ENCODE results near the gene DDR2.
A peak's percentile ranks its signal among the peaks of the same experiment; 100 is the strongest.
"Not testable (repeated sequence)": the region's sequence is repeated elsewhere in the genome, so short reads cannot be mapped to it uniquely, and the experiment has no call there.

DDR2 gene

DNA sequence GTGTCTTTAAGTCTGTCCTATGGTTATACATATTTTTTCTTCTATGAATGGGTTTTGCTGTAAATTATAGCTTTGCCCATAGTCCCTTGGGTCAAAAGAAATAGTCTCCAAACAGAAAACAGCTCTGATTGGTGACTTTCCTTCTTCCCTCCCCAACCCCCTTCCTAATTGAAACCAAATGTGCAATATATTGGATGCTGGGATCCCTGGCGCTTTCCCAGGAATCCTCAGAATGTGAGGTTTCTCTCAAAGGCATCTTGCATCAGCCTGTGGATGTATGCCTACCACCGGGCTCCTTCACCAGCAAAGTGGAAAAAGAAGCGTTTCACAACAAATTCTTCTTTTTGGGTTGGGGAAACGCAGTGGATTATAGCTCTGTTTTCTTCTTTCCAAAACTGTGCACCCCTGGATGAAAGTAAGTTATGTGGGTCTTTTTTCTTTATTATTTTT, at the start of gene DDR2:
Gene DDR2 (plus strand): TSS at position 248 of the 450 bp plus-strand sequence. CDS start 86,600 bp downstream, outside the sequence.
- no peaks in the 10 kb centered on the region for H3K36me3 ChIP-seq (ENCODE audit: control insufficient read depth, insufficient read depth, low read length)
- peak within 1 kb of the TSS; percentile 26 for H3K9ac ChIP-seq (ENCODE audit: low read length)
- no peaks in the 10 kb centered on the region for H3K9me3 ChIP-seq (ENCODE audit: control insufficient read depth, low read length)
- H3K4me3 ChIP-seq (ENCODE audit: low read length): no peak within 1 kb of the TSS
- no peaks in the 10 kb centered on the region for H3K4me1 ChIP-seq (ENCODE audit: control insufficient read depth, insufficient read depth, low read length)
- H3K27me3 ChIP-seq (ENCODE audit: control insufficient read depth, insufficient read depth, low read length): no peaks in the 10 kb centered on the region

DNA sequence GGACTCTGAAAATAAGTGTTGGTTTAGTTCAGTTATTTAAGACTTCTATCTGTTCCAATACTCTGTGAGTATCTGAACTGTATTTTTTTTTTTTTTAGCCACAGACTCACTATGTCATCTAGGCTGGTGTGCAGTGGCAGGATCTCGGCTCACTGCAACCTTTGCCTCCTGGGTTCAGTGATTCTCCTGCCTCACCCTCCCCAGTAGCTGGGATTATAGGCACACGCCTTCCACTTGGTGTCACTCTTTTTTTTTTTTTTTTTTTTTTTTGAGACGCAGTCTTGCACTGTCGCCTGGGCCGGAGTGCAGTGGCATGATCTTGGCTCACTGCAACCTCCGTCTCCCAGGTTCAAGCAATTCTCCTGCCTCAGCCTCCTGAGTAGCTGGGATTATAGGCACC, 49.4 kb upstream of the DDR2 start:
- not testable (repeated sequence) for H3K27me3 ChIP-seq (ENCODE audit: control insufficient read depth, insufficient read depth, low read length); H3K9ac ChIP-seq (ENCODE audit: low read length); H3K4me1 ChIP-seq (ENCODE audit: control insufficient read depth, insufficient read depth, low read length); H3K36me3 ChIP-seq (ENCODE audit: control insufficient read depth, insufficient read depth, low read length); H3K9me3 ChIP-seq (ENCODE audit: control insufficient read depth, low read length); H3K4me3 ChIP-seq (ENCODE audit: low read length)

DNA sequence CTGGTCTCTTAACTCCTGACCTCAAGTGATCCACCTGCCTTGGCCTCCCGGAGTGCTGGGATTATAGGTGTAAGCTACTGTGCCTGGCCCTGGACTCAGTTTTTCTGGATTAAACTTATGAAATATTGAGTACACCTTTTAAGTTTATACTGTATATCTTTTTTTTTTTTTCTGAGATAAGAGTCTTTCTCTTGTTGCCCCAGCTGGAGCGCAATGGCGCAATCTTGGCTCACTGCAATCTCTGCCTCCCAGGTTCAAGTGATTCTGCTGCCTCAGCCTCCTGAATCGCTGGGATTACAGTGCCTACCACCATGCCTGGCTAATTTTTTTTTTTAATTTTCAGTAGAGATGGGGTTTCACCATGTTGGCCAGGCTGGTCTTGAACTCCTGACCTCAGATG, 47.2 kb upstream of the DDR2 start:
- H3K9ac ChIP-seq (ENCODE audit: low read length); H3K9me3 ChIP-seq (ENCODE audit: control insufficient read depth, low read length); H3K4me1 ChIP-seq (ENCODE audit: control insufficient read depth, insufficient read depth, low read length); H3K27me3 ChIP-seq (ENCODE audit: control insufficient read depth, insufficient read depth, low read length); H3K4me3 ChIP-seq (ENCODE audit: low read length); H3K36me3 ChIP-seq (ENCODE audit: control insufficient read depth, insufficient read depth, low read length): not testable (repeated sequence)

DNA sequence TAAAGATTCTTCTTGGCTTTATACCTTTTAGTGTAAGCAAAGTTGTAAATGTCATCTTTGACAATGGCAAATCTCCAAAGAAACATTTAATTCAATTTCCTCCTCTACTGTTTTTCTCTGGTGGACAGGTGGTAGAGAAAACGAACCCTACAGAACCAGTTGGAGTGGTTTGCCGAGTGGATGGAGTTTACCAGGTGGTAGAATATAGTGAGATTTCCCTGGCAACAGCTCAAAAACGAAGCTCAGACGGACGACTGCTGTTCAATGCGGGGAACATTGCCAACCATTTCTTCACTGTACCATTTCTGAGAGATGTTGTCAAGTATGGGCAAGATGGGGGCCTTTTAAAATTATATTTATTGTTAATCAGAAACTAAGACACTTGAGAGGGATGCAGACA, 44.9 kb upstream of the DDR2 start:
- peaks cover 4% of the 10 kb centered on the region for H3K36me3 ChIP-seq (ENCODE audit: control insufficient read depth, insufficient read depth, low read length)
- H3K9me3 ChIP-seq (ENCODE audit: control insufficient read depth, low read length): no peaks in the 10 kb centered on the region
- H3K4me3 ChIP-seq (ENCODE audit: low read length): no peak overlapping the region
- no peaks in the 10 kb centered on the region for H3K4me1 ChIP-seq (ENCODE audit: control insufficient read depth, insufficient read depth, low read length)
- no peaks in the 10 kb centered on the region for H3K27me3 ChIP-seq (ENCODE audit: control insufficient read depth, insufficient read depth, low read length)
- no peak overlapping the region for H3K9ac ChIP-seq (ENCODE audit: low read length)

DNA sequence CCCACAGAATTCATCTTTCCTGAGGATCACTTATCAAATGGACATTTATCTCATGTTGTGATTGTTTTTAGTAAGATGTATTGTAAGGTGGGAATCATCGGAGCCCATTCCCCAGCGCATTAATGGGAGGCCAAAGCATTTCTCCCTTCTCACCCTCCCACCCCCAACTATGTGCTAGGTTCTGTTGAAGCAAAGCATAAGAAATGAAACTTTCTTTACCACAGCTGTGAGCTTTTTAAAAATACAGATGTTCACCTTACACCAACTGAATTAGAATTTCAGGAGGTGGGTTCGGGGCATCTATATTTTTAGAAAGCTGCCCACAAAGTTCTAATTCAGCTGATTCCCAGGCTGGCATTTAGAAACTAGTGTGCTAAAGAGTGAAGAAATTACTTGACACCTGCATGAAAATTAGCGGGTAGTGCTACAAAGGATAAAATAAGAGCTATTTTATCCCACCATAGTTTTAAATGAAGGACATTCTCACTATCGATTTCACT, 44.5 kb upstream of the DDR2 start:
- H3K9me3 ChIP-seq (ENCODE audit: control insufficient read depth, low read length): no peaks in the 10 kb centered on the region
- no peaks in the 10 kb centered on the region for H3K27me3 ChIP-seq (ENCODE audit: control insufficient read depth, insufficient read depth, low read length)
- H3K36me3 ChIP-seq (ENCODE audit: control insufficient read depth, insufficient read depth, low read length): peaks cover 4% of the 10 kb centered on the region
- no peak overlapping the region for H3K4me3 ChIP-seq (ENCODE audit: low read length)
- no peaks in the 10 kb centered on the region for H3K4me1 ChIP-seq (ENCODE audit: control insufficient read depth, insufficient read depth, low read length)
- H3K9ac ChIP-seq (ENCODE audit: low read length): no peak overlapping the region

DNA sequence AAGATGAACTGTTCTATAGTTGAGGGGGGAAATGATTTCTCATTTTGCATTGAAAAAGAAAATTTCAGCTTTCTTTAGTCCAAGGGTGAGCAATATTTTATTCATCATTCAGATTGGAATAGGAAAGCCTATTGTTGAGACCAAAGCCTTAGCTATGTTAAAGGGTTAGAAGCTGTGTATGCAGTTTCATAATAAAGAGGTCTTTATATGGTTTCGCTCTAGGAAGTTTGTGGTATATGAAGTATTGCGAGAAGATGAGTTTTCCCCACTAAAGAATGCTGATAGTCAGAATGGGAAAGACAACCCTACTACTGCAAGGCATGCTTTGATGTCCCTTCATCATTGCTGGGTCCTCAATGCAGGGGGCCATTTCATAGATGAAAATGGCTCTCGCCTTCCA, 42.2 kb upstream of the DDR2 start:
- peaks cover 9% of the 10 kb centered on the region for H3K36me3 ChIP-seq (ENCODE audit: control insufficient read depth, insufficient read depth, low read length)
- no peaks in the 10 kb centered on the region for H3K27me3 ChIP-seq (ENCODE audit: control insufficient read depth, insufficient read depth, low read length)

DNA sequence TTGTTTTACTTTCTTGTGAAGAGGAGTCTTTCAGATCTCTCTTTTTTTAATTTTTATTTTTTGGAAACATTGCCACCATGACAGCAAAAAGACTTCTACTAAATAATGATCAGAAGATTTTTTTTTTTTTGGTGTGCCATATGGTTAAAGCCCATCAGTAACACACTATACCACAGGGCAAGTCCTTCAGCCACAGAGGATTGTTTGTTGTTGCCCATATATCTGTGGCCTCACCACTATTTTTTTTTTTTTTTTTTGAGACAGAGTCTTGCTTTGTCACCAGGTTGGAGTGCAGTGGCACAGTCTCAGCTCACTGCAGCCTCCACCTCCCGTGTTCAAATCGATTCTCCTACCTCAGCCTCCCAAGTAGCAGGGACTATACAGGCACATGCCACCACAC, 41.6 kb upstream of the DDR2 start:
- no peaks in the 10 kb centered on the region for H3K4me1 ChIP-seq (ENCODE audit: control insufficient read depth, insufficient read depth, low read length)
- H3K36me3 ChIP-seq (ENCODE audit: control insufficient read depth, insufficient read depth, low read length): peaks cover 9% of the 10 kb centered on the region
- H3K9ac ChIP-seq (ENCODE audit: low read length): no peak overlapping the region
- no peaks in the 10 kb centered on the region for H3K9me3 ChIP-seq (ENCODE audit: control insufficient read depth, low read length)
- H3K27me3 ChIP-seq (ENCODE audit: control insufficient read depth, insufficient read depth, low read length): no peaks in the 10 kb centered on the region
- H3K4me3 ChIP-seq (ENCODE audit: low read length): no peak overlapping the region

More for the DNA sequence above, 42.2 kb upstream of the DDR2 start:
- Histone ChIP-seq H3K4me1 (ENCODE audit: control insufficient read depth, insufficient read depth, low read length) (no peaks in the 10 kb centered on the region), H3K4me3 (ENCODE audit: low read length) (no peak overlapping the region), H3K9me3 (ENCODE audit: control insufficient read depth, low read length) (no peaks in the 10 kb centered on the region), H3K9ac (ENCODE audit: low read length) (no peak overlapping the region)

DNA sequence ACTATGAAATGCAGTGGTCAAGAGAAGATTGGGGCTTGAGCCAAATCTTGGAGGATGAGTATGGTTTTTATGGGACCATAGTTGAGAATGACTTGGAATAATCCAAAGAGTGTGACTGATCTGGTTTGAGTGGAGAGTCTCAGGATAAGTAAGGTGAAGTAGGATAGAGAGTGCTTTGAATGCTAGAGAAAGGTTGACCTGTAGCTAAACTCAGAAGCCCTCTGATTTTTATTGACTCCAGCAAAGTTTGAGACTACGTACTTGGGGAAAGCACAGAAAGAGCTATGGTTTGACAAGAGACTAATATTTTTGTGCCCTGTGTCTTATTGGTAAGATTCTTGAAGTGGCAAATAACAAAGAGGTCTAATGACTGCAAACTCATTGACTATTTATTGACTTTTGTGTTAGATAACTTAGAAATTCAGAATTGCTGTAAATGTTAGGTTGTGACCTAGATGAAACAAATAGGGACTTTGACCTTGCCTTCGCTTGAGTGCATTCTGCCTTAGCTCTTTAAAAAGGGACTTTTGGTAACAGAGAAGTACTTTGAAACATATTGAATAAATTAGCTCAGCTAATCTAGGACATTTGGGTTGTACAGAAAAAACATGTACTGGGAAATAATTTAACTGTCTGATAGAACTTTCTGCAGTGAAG, 35.6 kb upstream of the DDR2 start:
- Histone ChIP-seq H3K36me3 (ENCODE audit: control insufficient read depth, insufficient read depth, low read length) (peaks cover 5% of the 10 kb centered on the region), H3K4me1 (ENCODE audit: control insufficient read depth, insufficient read depth, low read length) (no peaks in the 10 kb centered on the region), H3K4me3 (ENCODE audit: low read length) (no peak overlapping the region), H3K27me3 (ENCODE audit: control insufficient read depth, insufficient read depth, low read length) (no peaks in the 10 kb centered on the region), H3K9me3 (ENCODE audit: control insufficient read depth, low read length) (no peaks in the 10 kb centered on the region), H3K9ac (ENCODE audit: low read length) (no peak overlapping the region)

DNA sequence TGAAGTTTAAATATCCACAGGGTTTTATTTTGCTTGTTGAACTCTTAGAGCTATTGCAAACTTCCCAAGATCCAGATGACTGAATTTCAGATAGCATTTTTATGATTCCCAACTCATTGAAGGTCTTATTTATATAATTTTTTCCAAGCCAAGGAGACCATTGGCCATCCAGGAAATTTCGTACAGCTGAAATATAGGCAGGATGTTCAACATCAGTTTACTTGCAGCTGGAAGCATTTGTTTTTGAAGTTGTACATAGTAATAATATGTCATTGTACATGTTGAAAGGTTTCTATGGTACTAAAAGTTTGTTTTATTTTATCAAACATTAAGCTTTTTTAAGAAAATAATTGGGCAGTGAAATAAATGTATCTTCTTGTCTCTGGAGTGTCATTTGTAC, 32.8 kb upstream of the DDR2 start:
- Histone ChIP-seq H3K9ac (ENCODE audit: low read length) (no peak overlapping the region), H3K36me3 (ENCODE audit: control insufficient read depth, insufficient read depth, low read length) (peaks cover 7% of the 10 kb centered on the region), H3K4me1 (ENCODE audit: control insufficient read depth, insufficient read depth, low read length) (no peaks in the 10 kb centered on the region), H3K27me3 (ENCODE audit: control insufficient read depth, insufficient read depth, low read length) (no peaks in the 10 kb centered on the region), H3K4me3 (ENCODE audit: low read length) (no peak overlapping the region), H3K9me3 (ENCODE audit: control insufficient read depth, low read length) (no peaks in the 10 kb centered on the region)

DNA sequence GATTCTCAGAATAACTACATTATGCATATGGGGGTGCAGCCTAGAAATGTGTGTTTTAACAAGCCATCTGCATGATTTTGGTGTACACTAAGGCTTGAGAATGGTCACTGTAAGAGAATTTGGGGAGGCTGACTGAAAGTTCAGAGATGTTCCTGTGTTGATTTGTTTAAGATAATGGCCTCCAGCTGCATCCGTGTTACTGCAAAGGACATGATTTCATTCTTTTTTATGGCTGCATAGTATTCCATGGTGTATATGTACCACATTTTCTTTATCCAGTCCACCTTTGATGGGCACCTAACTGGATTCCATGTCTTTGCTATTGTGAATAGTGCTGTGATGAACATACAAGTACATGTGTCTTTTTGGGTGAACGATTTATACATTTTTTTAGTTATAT, 29.1 kb upstream of the DDR2 start:
- H3K4me1 ChIP-seq (ENCODE audit: control insufficient read depth, insufficient read depth, low read length); H3K9ac ChIP-seq (ENCODE audit: low read length); H3K4me3 ChIP-seq (ENCODE audit: low read length); H3K36me3 ChIP-seq (ENCODE audit: control insufficient read depth, insufficient read depth, low read length); H3K27me3 ChIP-seq (ENCODE audit: control insufficient read depth, insufficient read depth, low read length); H3K9me3 ChIP-seq (ENCODE audit: control insufficient read depth, low read length): not testable (repeated sequence)

DNA sequence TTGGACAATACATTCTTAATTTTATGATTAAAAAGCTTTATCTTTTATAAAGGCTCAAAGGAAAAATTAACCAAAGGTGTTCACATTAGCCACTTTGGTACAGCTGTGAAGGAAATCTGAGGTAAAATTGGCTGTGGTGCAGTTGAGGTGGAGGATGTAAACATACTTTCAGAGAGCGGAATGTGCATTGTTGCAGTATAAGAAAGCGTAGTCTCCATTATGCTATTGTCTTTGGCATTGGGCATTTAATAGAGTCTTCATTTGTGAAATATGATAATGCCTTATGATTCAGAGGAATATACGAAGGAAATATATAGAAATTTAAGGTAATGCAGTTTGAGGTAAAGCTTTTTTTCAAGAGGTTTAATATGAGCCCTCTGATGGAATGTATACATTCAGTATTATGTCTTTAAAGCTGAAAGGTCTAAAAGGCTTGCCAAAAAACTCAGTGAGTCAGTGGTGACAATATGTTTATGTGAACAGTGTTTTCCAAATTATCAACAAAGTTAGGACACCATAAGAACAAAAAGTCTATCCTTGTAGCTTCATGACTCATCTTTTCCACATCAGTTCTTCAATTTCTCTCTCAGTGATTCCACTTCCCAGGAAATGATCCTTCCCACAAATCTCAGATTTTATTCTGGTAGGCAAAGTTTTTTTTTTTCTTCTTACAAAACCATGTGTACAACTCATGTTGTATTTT, 26.9 kb upstream of the DDR2 start:
- Histone ChIP-seq H3K9me3 (ENCODE audit: control insufficient read depth, low read length) (no peaks in the 10 kb centered on the region), H3K4me3 (ENCODE audit: low read length) (no peak overlapping the region), H3K9ac (ENCODE audit: low read length) (no peak overlapping the region), H3K36me3 (ENCODE audit: control insufficient read depth, insufficient read depth, low read length) (peaks cover 7% of the 10 kb centered on the region), H3K27me3 (ENCODE audit: control insufficient read depth, insufficient read depth, low read length) (no peaks in the 10 kb centered on the region), H3K4me1 (ENCODE audit: control insufficient read depth, insufficient read depth, low read length) (no peaks in the 10 kb centered on the region)

DNA sequence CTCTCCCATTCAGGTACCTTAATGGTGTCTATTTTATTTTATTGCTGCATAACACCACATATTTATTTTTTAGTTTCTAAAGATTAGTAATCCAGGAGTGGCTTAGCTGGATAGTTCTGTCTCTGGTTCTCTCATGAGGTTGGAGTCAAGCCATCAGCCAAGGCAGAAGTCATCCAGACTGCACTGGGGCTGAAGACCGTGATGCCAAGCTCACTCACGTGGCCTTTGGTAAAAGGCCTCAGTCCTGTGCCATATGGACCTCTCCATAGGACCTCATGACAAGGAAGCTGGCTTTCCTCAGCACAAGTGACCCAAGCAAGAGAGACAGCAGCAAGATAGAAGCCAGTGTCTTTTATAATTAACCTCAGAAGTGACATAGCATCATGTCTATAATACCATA, 23.0 kb upstream of the DDR2 start:
- no peaks in the 10 kb centered on the region for H3K36me3 ChIP-seq (ENCODE audit: control insufficient read depth, insufficient read depth, low read length)
- H3K9me3 ChIP-seq (ENCODE audit: control insufficient read depth, low read length): no peaks in the 10 kb centered on the region
- H3K9ac ChIP-seq (ENCODE audit: low read length): no peak overlapping the region
- no peak overlapping the region for H3K4me3 ChIP-seq (ENCODE audit: low read length)
- H3K4me1 ChIP-seq (ENCODE audit: control insufficient read depth, insufficient read depth, low read length): no peaks in the 10 kb centered on the region
- no peaks in the 10 kb centered on the region for H3K27me3 ChIP-seq (ENCODE audit: control insufficient read depth, insufficient read depth, low read length)
